RWPE2 (cell line): Measurements from ENCODE around the gene ANKDD1A.

Experiments
- ATAC-seq: fragments of 200-7000 bp; cut with Tn5 transposase; 3 replicates; pipeline ENCODE4 v1.9.1; 2021; ENCODE audit warnings: low read depth
- DNase-seq: peaks from one replicate; pipeline ENCODE4 v3.0.0-alpha.2; 2020; ENCODE audit warnings: low spot score
- H3K27ac ChIP-seq: fragments of 450-650 bp; 2 replicates; pipeline ENCODE4 v1.5.1; 2017; ENCODE audit warnings: mild to moderate bottlenecking; ENCODE audit not compliant: poor library complexity, severe bottlenecking
- H3K27me3 ChIP-seq: fragments of 250-450 bp; sonication (Bioruptor Pico); 2 replicates; pipeline ENCODE4 v1.5.1; 2021; ENCODE audit warnings: mild to moderate bottlenecking, moderate library complexity; ENCODE audit not compliant: insufficient read depth, poor library complexity, severe bottlenecking
- H3K36me3 ChIP-seq: fragments of 250-450 bp; sonication (Bioruptor Pico); 2 replicates; pipeline ENCODE4 v1.5.1; 2020; ENCODE audit warnings: low read depth, mild to moderate bottlenecking, moderate library complexity
- H3K4me1 ChIP-seq: fragments of 250-450 bp; sonication (Bioruptor Pico); 2 replicates; pipeline ENCODE4 v1.5.1; 2021; ENCODE audit warnings: mild to moderate bottlenecking, moderate library complexity; ENCODE audit not compliant: insufficient read depth, poor library complexity, severe bottlenecking
- H3K4me3 ChIP-seq: fragments of 250-450 bp; sonication (Bioruptor Pico); 2 replicates; pipeline ENCODE4 v1.5.1; 2021; ENCODE audit warnings: mild to moderate bottlenecking, moderate library complexity; ENCODE audit not compliant: severe bottlenecking
- H3K9me3 ChIP-seq: fragments of 250-450 bp; sonication (Bioruptor Pico); 2 replicates; pipeline ENCODE4 v1.5.1; 2021; ENCODE audit warnings: mild to moderate bottlenecking, moderate library complexity; ENCODE audit not compliant: severe bottlenecking
- CTCF ChIP-seq: fragments of 450-650 bp; IDR thresholded peaks from one replicate; pipeline ENCODE4 v1.5.1; 2017; ENCODE audit warnings: mild to moderate bottlenecking, moderate library complexity; ENCODE audit not compliant: poor library complexity, severe bottlenecking

The ANKDD1A gene

GRCh38 chr15:64884679-64885078, 27.0 kb upstream of the ANKDD1A start:
- DNase-seq (no peak), ATAC-seq (no peak)
- no peak for TF ChIP-seq CTCF
- Histone ChIP-seq H3K9me3 (no peaks in the 10 kb centered on the region), H3K27me3 (no peaks in the 10 kb centered on the region), H3K27ac (no peak overlapping the region), H3K4me1 (peaks cover 22% of the 10 kb centered on the region), H3K36me3 (no peaks in the 10 kb centered on the region), H3K4me3 (no peak overlapping the region)

GRCh38 chr15:64888336-64888735, 23.4 kb upstream of the ANKDD1A start:
- Histone ChIP-seq H3K27ac (no peak overlapping the region), H3K4me1 (peaks cover 12% of the 10 kb centered on the region), H3K4me3 (no peak overlapping the region), H3K9me3 (no peaks in the 10 kb centered on the region), H3K36me3 (no peaks in the 10 kb centered on the region), H3K27me3 (no peaks in the 10 kb centered on the region)
- no peak for TF ChIP-seq CTCF
- DNase-seq, result no peak
- ATAC-seq, result no peak

- Histone ChIP-seq H3K4me1 (peaks cover 20% of the 10 kb centered on the region), H3K27ac (no peak overlapping the region), H3K36me3 (no peaks in the 10 kb centered on the region), H3K27me3 (no peaks in the 10 kb centered on the region), H3K9me3 (no peaks in the 10 kb centered on the region), H3K4me3 (no peak overlapping the region)
- DNase-seq, result no peak
- no peak for ATAC-seq
- no peak for TF ChIP-seq CTCF
These were observed 20.1 kb upstream of the ANKDD1A start for GRCh38 chr15:64891561-64891960.

- peak overlapping the region; percentile 30 for H3K27ac ChIP-seq
These were observed 18.8 kb upstream of the ANKDD1A start for GRCh38 chr15:64892847-64893403.

More at GRCh38 chr15:64892847-64893403, 18.8 kb upstream of the ANKDD1A start:
- Histone ChIP-seq H3K4me3 (no peak overlapping the region), H3K36me3 (no peaks in the 10 kb centered on the region), H3K4me1 (peaks cover 31% of the 10 kb centered on the region), H3K27me3 (no peaks in the 10 kb centered on the region), H3K9me3 (no peaks in the 10 kb centered on the region)
- ATAC-seq (no peak), DNase-seq (no peak)
- TF ChIP-seq CTCF, result no peak
